Adrenal gland (tissue), 5 donors: ENCODE measurements around the gene RALGPS1.

Experiments
- POLR2A ChIP-seq, 2 donors: fragments of 450-650 bp; IDR thresholded peaks; one replicate each; pipeline ENCODE4 v1.6.1; 2017; ENCODE audit warnings: antibody characterized with exemption in 2 of 2, mild to moderate bottlenecking in 2 of 2, moderate library complexity in 1 of 2
- TF ChIP-seq, protein P1 (sequence below), 6 experiments: fragments of 450-650 bp in 4 of 6; fragments of 200-600 bp in 2 of 6; sonication (generic) in 1 of 6; IDR thresholded peaks; 1 replicate in 5 of 6; 2 replicates in 1 of 6; pipeline versions ENCODE4 v1.5.1 to v1.8.0; 2016 to 2021; ENCODE audit warnings: antibody characterized with exemption in 6 of 6, mild to moderate bottlenecking in 2 of 6, moderate library complexity in 1 of 6
- donor health status: DM: no; HTN: no; CAD: no.

DNA sequence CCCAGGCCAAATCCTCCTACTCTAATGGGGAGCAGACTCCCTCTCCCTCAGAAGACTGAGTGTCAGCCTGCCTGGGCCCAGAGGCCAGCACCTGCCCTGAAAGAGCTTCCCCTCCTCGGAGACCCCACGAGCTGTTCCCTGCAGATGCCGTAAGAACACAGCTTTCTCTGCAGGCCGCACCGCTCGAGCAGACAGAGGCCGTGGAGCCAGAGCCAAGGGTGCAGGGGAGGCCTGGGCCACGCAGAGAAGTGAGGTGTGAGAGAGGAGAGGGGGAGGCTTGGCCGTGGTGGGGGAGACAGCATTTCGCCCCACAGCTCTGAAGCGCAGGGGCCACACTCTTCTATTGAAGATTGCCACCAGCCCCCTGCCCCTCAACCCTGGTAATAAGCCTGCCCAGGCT lies 287.1 kb downstream of the RALGPS1 start:
- TF ChIP-seq POLR2A (IDR thresholded peaks at IDR 0.05), result no peak
- TF ChIP-seq, protein P1, sequence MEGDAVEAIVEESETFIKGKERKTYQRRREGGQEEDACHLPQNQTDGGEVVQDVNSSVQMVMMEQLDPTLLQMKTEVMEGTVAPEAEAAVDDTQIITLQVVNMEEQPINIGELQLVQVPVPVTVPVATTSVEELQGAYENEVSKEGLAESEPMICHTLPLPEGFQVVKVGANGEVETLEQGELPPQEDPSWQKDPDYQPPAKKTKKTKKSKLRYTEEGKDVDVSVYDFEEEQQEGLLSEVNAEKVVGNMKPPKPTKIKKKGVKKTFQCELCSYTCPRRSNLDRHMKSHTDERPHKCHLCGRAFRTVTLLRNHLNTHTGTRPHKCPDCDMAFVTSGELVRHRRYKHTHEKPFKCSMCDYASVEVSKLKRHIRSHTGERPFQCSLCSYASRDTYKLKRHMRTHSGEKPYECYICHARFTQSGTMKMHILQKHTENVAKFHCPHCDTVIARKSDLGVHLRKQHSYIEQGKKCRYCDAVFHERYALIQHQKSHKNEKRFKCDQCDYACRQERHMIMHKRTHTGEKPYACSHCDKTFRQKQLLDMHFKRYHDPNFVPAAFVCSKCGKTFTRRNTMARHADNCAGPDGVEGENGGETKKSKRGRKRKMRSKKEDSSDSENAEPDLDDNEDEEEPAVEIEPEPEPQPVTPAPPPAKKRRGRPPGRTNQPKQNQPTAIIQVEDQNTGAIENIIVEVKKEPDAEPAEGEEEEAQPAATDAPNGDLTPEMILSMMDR (IDR thresholded peaks at IDR 0.05), result no peak
